Activated naive CD8-positive, alpha-beta T cell treated with anti-CD3 and anti-CD28 coated beads for 36 hours (primary cell): Measurements from ENCODE around the gene C1orf105. TPM values are rescaled to one million over a fixed set of nuclear protein-coding genes. Genes with fewer than 3 reads are reported as not detected.
"Not testable (repeated sequence)": the region's sequence is repeated elsewhere in the genome, so short reads cannot be mapped to it uniquely, and the experiment has no call there.

Experiments used
- DNase-seq: peaks from one replicate; pipeline ENCODE4 v3.0.0; 2021
- H3K27ac Mint-ChIP-seq: one replicate; pipeline ENCODE4 v1.8.0; 2022; ENCODE audit warnings: mild to moderate bottlenecking, moderate library complexity, mixed read lengths
- H3K27me3 Mint-ChIP-seq: one replicate; pipeline ENCODE4 v1.8.0; 2022; ENCODE audit warnings: mild to moderate bottlenecking, mixed read lengths
- H3K36me3 Mint-ChIP-seq: one replicate; pipeline ENCODE4 v1.8.0; 2021; ENCODE audit warnings: mild to moderate bottlenecking, mixed read lengths
- H3K4me1 Mint-ChIP-seq: one replicate; pipeline ENCODE4 v1.8.0; 2021; ENCODE audit warnings: mixed read lengths
- H3K4me3 Mint-ChIP-seq: one replicate; pipeline ENCODE4 v1.8.0; 2022; ENCODE audit warnings: mild to moderate bottlenecking, moderate library complexity, mixed read lengths
- H3K9me3 Mint-ChIP-seq: one replicate; pipeline ENCODE4 v1.8.0; 2022; ENCODE audit warnings: mixed read lengths
- total RNA-seq, 2 experiments: library from RNA; stranded (reverse); gene quantifications; one replicate each; pipeline ENCODE4 v1.2.3, GENCODE V29; 2021

C1orf105 gene
- total RNA-seq, 2 experiments from 2014 or later: not detected

DNA sequence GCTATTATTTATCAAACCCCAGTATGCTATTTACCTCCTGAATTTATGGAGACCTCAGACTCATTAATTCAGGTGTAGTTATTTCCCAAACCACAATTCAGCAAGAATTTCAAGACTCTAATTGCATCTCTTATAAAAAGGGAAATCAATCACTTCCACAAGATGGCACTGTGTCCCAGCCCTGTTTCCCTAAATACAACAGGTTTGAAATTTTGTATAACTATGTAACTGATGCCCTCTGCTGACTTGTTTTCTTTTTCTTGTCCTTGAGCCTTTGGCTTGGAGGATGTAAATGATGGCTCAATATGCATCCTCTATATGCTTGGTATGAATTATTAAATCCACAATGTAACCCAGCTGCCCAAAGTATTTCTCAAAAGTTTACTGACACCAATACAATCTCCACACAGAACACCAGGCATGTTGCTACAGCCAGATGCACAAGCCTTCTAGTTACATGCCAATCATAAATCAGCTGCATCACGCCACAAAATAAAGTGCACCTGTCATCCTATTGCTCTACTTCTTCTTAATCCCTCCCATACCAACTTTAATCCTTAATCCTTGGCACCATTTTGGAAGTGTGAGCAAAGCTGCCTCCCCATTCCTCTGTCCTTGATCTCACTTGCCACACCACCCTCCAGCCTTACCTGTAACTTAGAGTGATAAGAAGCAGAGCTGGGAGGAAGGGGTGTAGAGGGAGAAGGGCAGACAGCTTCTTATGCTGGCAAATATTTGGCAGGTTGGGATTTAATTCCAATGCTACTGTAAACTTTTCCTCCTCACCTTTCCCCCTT lies 9.0 kb downstream of the C1orf105 start:
- Mint-ChIP-seq H3K4me1 (peaks cover 35% of the 10 kb centered on the region), H3K36me3 (peaks cover 11% of the 10 kb centered on the region), H3K27ac (no peak overlapping the region)

GRCh38 chr1:172430128-172430454 lies 9.6 kb downstream of the C1orf105 start:
- H3K27me3 Mint-ChIP-seq: no peaks in the 10 kb centered on the region
- peaks cover 35% of the 10 kb centered on the region for H3K4me1 Mint-ChIP-seq
- H3K36me3 Mint-ChIP-seq: peaks cover 14% of the 10 kb centered on the region
- no peak overlapping the region for H3K4me3 Mint-ChIP-seq
- peaks cover 1% of the 10 kb centered on the region for H3K9me3 Mint-ChIP-seq
- H3K27ac Mint-ChIP-seq: no peak overlapping the region
- DNase-seq: no peak

More for the DNA sequence above, 9.0 kb downstream of the C1orf105 start:
- Mint-ChIP-seq H3K9me3 (peaks cover 1% of the 10 kb centered on the region), H3K4me3 (no peak overlapping the region), H3K27me3 (no peaks in the 10 kb centered on the region)
- no peak for DNase-seq

DNA sequence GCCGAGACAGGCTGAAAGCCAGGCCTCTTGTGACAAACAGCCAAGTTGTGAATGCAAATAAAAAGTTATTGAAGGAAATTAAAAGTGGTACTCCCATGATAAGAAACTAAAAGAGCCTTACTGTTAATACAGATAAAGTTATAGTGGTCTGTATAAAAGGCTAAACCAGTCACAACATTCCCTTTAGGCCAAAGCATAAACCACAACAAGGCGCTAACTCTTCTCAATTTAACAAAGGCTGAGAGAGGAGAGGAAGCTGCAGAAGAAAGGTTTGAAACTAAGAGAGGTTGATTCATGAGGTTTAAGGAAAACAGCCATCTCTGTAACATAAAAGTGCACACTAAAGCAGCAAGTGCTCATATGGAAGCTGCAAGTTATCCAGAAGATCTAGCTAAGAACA lies 10.7 kb downstream of the C1orf105 start:
- peaks cover 21% of the 10 kb centered on the region for H3K36me3 Mint-ChIP-seq
- no peak overlapping the region for H3K4me3 Mint-ChIP-seq
- peak overlapping the region; percentile 43 for H3K27ac Mint-ChIP-seq
- no peak for DNase-seq
- peaks cover 5% of the 10 kb centered on the region for H3K9me3 Mint-ChIP-seq
- peaks cover 35% of the 10 kb centered on the region for H3K4me1 Mint-ChIP-seq
- H3K27me3 Mint-ChIP-seq: no peaks in the 10 kb centered on the region

DNA sequence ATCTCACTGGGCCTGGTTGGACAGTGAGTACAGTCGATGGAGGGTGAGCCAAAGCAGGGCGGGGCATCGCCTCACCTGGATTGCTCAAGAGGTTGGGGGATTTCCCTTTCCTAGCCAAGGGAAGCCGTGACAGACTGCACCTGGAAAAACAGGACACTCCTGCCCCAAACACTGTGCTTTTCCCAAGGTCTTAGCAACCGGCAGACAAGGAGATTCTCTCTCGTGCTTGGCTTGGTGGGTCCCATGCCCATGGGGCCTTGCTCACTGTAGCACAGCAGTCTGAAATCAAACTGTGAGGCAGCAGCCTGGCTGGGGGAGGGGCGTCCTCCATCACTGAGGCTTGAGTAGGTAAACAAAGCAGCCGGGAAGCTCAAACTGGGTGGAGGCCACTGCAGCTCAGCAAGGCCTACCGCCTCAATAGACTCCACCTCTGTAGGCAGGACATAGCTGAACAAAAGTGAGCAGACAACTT lies 11.3 kb downstream of the C1orf105 start:
- Mint-ChIP-seq H3K4me3 (no peak overlapping the region), H3K36me3 (peaks cover 25% of the 10 kb centered on the region), H3K27me3 (no peaks in the 10 kb centered on the region), H3K9me3 (peaks cover 6% of the 10 kb centered on the region), H3K4me1 (peaks cover 35% of the 10 kb centered on the region), H3K27ac (no peak overlapping the region)
- no peak for DNase-seq

- H3K27me3 Mint-ChIP-seq, H3K27ac Mint-ChIP-seq, H3K4me3 Mint-ChIP-seq, DNase-seq, H3K9me3 Mint-ChIP-seq: not testable (repeated sequence)
- Mint-ChIP-seq H3K4me1 (peaks cover 29% of the 10 kb centered on the region), H3K36me3 (peaks cover 56% of the 10 kb centered on the region)
These were observed 16.7 kb downstream of the C1orf105 start for GRCh38 chr1:172437183-172437582.

GRCh38 chr1:172442404-172442803 lies 21.9 kb downstream of the C1orf105 start:
- no peak overlapping the region for H3K27ac Mint-ChIP-seq
- H3K4me1 Mint-ChIP-seq: peaks cover 28% of the 10 kb centered on the region
- DNase-seq: no peak
- no peaks in the 10 kb centered on the region for H3K9me3 Mint-ChIP-seq
- peak overlapping the region; percentile 89 for H3K4me3 Mint-ChIP-seq
- H3K36me3 Mint-ChIP-seq: peaks cover 32% of the 10 kb centered on the region
- no peaks in the 10 kb centered on the region for H3K27me3 Mint-ChIP-seq

DNA sequence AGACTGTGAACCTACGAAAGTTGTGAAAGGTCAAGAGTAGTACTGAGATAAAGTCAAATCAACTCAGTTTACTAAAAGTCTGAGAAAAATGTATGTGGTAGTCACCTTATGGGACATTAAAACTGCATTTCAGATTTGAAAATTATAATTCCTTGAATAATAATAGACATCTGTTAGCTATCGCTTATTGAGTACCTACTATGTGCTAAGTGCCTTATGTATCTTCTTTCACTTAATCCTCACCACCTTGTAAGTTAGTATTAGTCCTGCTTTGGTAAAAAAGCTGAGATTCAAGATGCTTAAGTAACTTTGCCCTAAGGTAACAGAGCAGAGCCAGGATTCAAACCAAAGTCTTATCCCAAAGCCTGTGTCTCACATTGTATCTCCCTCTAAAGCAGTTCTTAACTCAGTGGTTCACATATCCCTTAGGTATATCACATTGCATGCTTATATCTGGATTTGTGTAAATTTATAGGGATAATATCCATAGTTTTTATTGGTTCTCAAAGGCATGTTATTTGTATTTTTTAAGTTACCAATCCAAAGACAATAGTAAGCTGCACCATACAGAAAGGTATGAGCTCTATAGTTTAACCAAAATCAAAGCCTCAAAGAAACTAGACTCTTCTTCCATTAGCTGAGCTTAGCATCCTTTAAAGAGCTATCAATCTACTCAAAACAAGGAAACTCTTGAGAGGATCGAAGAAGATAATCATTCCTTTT lies 22.5 kb downstream of the C1orf105 start:
- Mint-ChIP-seq H3K4me3 (peak overlapping the region; percentile 89), H3K4me1 (peaks cover 28% of the 10 kb centered on the region), H3K9me3 (no peaks in the 10 kb centered on the region), H3K27me3 (no peaks in the 10 kb centered on the region), H3K36me3 (peaks cover 32% of the 10 kb centered on the region), H3K27ac (peak overlapping the region; percentile 89)
- no peak for DNase-seq

GRCh38 chr1:172443666-172444453 lies 23.4 kb downstream of the C1orf105 start, which contains the start of gene PIGC:
Gene PIGC (minus strand): TSS chr1:172444069. CDS start chr1:172442622, 1,447 bp downstream.
- Mint-ChIP-seq H3K27me3 (no peaks in the 10 kb centered on the region), H3K36me3 (peaks cover 28% of the 10 kb centered on the region), H3K27ac (peak within 1 kb of the TSS; percentile 89), H3K9me3 (no peaks in the 10 kb centered on the region), H3K4me1 (peaks cover 28% of the 10 kb centered on the region), H3K4me3 (peak within 1 kb of the TSS; percentile 89)
- DNase-seq: peak; percentile 92

DNA sequence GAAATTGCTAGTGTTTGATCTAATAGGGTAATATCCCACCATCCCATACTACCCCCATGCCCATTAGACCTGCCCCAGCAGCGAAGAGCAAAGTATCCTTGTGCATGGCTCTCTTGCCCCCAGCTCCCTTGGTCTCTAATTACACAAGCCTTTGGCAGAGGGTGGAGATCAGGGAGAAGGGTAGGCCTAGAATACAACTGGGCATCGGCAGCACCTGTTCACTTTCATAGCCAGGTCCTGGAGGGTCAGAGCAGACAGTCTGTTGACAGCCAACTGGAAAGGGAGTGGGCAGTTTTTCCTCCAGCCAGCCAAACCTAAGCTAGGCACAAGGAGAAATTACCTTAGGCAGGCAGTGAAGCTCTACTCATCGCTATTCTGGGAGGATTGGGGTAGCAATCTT lies 26.1 kb downstream of the C1orf105 start:
- Mint-ChIP-seq H3K4me1 (peaks cover 35% of the 10 kb centered on the region), H3K27me3 (no peaks in the 10 kb centered on the region), H3K9me3 (no peaks in the 10 kb centered on the region), H3K27ac (no peak overlapping the region), H3K4me3 (no peak overlapping the region), H3K36me3 (peaks cover 11% of the 10 kb centered on the region)
- no peak for DNase-seq

DNA sequence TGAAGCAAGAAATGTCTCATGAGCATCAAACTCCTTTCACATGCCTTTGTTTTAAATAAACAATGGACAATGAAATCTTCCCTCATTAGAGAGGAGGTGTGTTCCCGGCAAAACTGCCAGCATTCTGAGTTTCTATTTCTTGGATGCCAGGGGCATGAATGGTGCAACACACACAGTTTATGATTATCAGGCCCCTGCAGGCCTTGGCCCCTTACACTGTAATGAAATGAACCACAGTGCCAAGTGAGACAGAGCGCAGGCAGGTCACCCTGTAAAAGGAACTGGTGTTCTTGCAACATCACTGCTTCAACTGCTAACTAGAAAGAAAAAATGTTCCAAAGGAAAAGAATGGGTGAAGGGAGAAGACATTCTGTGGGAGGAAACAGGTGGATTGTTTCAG lies 27.2 kb downstream of the C1orf105 start:
- DNase-seq: no peak
- Mint-ChIP-seq H3K27ac (no peak overlapping the region), H3K27me3 (no peaks in the 10 kb centered on the region), H3K4me3 (no peak overlapping the region), H3K4me1 (peaks cover 24% of the 10 kb centered on the region), H3K9me3 (no peaks in the 10 kb centered on the region), H3K36me3 (peaks cover under 1% of the 10 kb centered on the region)

DNA sequence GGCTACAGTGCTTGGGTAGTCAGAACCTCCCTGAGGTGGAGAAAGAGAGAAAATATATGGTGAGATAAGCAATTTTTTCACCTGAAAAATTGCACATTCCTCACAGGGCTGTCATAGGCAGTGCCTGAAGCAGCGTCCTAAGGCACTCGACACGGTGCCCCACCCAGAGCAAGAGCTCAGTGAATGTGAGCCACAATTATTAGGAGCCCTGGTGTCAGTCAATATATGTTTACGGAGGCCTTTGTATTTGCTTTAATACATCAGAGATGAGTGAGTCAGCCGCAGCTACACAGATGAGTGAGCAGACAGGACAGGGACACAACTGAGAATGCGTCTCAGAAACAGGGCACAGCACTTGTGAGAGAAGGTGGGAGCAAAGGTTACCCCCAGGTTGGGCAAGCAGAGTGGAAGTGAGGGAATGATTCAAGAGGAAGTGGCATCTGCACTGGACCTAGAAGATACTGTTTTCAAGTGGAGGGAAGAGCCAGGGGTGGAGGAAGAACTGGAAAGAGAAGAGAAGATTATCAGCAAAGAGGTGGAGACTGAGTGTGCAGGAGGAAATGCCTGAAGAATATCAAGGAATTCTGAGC lies 28.6 kb downstream of the C1orf105 start:
- no peak for DNase-seq
- no peaks in the 10 kb centered on the region for H3K9me3 Mint-ChIP-seq
- no peak overlapping the region for H3K4me3 Mint-ChIP-seq
- H3K4me1 Mint-ChIP-seq: peaks cover 22% of the 10 kb centered on the region
- no peaks in the 10 kb centered on the region for H3K36me3 Mint-ChIP-seq
- H3K27ac Mint-ChIP-seq: no peak overlapping the region
- no peaks in the 10 kb centered on the region for H3K27me3 Mint-ChIP-seq

DNA sequence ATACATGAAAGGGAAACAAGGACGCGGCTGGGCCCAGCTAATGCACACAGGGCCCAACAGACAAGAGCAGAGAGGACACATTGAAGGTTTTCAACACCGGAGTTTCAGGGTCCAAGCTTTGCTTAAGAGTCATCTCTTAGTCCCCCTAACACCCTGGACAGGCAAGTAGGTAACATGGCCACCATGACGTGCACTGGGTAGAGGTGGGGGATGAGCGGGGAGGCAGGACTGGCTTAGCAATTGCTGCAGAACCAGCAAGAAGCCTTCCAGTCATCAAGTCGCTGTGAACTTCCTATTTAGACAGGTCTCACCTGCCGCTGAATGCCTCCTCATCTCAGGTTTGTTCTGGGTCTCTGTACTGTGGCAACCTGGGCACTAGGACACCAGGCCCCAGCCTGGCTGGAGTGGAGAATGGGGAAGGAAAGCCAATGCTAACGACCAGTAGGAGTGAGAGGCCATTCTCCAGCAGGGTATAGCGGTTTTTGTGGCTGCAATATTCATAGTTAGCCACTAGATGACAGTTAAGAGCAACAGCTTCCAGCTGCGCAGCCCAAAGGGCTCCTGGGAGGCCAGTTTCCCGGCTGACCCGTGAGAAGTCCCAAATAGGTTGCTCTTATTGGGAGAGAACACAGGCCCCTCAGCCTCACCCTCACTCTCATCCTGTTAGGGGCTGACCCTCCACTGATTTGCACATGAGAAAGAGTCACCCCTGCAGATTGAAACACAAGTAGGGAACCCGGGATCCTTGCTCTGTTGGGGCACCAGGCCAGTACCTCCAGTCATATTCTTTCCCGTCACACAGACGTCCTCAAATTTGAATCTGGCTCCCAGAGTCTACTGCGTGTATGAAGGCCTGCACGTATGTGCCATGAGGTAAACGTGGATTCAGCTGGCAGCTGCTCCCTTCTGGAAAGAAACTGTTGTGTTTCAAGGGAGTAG lies 29.4 kb downstream of the C1orf105 start:
- peak overlapping the region; percentile 15 for H3K4me3 Mint-ChIP-seq
- H3K36me3 Mint-ChIP-seq: no peaks in the 10 kb centered on the region
- no peaks in the 10 kb centered on the region for H3K9me3 Mint-ChIP-seq
- peaks cover 19% of the 10 kb centered on the region for H3K4me1 Mint-ChIP-seq
- H3K27me3 Mint-ChIP-seq: peaks cover 2% of the 10 kb centered on the region
- no peak for DNase-seq
- peak overlapping the region; percentile 61 for H3K27ac Mint-ChIP-seq

DNA sequence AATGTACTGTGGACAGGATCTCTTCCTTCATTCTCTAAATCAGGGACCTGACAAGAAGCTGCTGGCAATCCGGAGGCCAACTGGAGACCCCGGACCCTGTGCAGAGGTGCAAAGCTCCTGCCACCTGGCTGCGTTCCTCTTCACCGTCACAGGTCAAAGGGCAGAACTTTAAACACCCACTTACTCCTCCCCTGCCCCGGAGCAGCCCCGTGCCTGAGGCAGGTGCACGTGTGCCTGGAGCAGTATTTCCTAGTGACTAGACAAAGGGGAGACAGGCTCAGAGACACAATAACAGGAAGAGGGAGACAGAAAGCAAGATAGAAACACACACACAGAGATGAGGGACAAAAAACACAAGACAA lies 30.0 kb downstream of the C1orf105 start:
- peak overlapping the region; percentile 11 for H3K27ac Mint-ChIP-seq
- peaks cover 19% of the 10 kb centered on the region for H3K4me1 Mint-ChIP-seq
- H3K4me3 Mint-ChIP-seq: no peak overlapping the region
- H3K27me3 Mint-ChIP-seq: peaks cover 5% of the 10 kb centered on the region
- no peaks in the 10 kb centered on the region for H3K36me3 Mint-ChIP-seq
- H3K9me3 Mint-ChIP-seq: no peaks in the 10 kb centered on the region
- DNase-seq: no peak

GRCh38 chr1:172451002-172451443 lies 30.5 kb downstream of the C1orf105 start:
- Mint-ChIP-seq H3K4me3 (no peak overlapping the region), H3K27ac (peak overlapping the region; percentile 11), H3K36me3 (no peaks in the 10 kb centered on the region), H3K4me1 (peaks cover 19% of the 10 kb centered on the region), H3K27me3 (peaks cover 5% of the 10 kb centered on the region), H3K9me3 (no peaks in the 10 kb centered on the region)
- no peak for DNase-seq
